MM.1S (cell line): ENCODE results near the gene IRAG1.

Experiments
- CTCF ChIP-seq: fragments of 300-600 bp; sonication (generic); IDR thresholded peaks from 2 replicates; pipeline ENCODE4 v1.5.1; 2016; ENCODE audit warnings: antibody characterized with exemption, low read length, mixed read lengths
- EZH2 ChIP-seq: fragments of 300-600 bp; sonication (generic); optimal IDR thresholded peaks from 2 replicates; pipeline ENCODE3; 2017; ENCODE audit warnings: low read depth, mild to moderate bottlenecking, antibody characterized with exemption, low read length, mixed read lengths
- EZH2phosphoT487 ChIP-seq: fragments of 300-600 bp; sonication (generic); IDR thresholded peaks from 2 replicates; pipeline ENCODE4 v1.6.1; 2018; ENCODE audit warnings: antibody characterized with exemption, low read length

- no peak for TF ChIP-seq CTCF
- no peak for TF ChIP-seq EZH2
- no peak for TF ChIP-seq EZH2phosphoT487
These were observed 22.0 kb upstream of the IRAG1 start for GRCh38 chr11:10715571-10715970.
